ENCODE results near the gene TRAPPC12.

The TRAPPC12 gene

DNA sequence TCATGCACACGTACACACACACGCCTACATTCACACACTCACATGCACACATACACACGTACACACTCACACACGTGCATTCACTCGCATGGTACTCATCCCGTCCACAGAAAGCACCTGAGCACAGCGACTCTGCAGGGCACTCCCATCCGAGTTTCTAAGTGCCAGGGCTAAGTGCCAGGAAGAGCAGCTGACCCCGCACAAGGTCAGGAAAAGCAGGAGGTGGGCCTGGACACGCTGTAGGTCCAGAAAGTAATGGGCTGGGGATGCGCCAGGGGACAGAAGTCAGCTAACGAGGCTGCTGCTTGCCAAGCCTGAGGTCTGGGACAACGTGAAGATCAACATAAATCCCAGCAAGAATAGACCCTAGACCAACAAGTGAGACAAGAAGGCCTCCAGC lies 124.0 kb downstream of the TRAPPC12 start:
- no peak overlapping the region for H3K27ac ChIP-seq
- H4K20me1 ChIP-seq (ENCODE audit: insufficient read depth), result no peaks in the 10 kb centered on the region
- no peaks in the 10 kb centered on the region; the same call in 1 of the 2 replicates for H3K36me3 ChIP-seq (ENCODE audit: insufficient read depth)
- no peaks in the 10 kb centered on the region for H3K27me3 ChIP-seq (ENCODE audit: insufficient read depth, low read depth)
- no peak overlapping the region for H3K4me2 ChIP-seq
- H3K79me2 ChIP-seq (ENCODE audit: insufficient read depth, low read depth), result no peaks in the 10 kb centered on the region
- H3K9ac ChIP-seq, result no peak overlapping the region
- H2AFZ ChIP-seq (ENCODE audit: low read depth), result no peak overlapping the region
- H3K4me3 ChIP-seq (IDR thresholded peaks at IDR 0.05; ENCODE audit: insufficient read depth, low read depth, low read length), result no peak overlapping the region
- no peaks in the 10 kb centered on the region for H3K4me1 ChIP-seq (ENCODE audit: low read depth, poor library complexity, severe bottlenecking)
- TF ChIP-seq, protein P1, sequence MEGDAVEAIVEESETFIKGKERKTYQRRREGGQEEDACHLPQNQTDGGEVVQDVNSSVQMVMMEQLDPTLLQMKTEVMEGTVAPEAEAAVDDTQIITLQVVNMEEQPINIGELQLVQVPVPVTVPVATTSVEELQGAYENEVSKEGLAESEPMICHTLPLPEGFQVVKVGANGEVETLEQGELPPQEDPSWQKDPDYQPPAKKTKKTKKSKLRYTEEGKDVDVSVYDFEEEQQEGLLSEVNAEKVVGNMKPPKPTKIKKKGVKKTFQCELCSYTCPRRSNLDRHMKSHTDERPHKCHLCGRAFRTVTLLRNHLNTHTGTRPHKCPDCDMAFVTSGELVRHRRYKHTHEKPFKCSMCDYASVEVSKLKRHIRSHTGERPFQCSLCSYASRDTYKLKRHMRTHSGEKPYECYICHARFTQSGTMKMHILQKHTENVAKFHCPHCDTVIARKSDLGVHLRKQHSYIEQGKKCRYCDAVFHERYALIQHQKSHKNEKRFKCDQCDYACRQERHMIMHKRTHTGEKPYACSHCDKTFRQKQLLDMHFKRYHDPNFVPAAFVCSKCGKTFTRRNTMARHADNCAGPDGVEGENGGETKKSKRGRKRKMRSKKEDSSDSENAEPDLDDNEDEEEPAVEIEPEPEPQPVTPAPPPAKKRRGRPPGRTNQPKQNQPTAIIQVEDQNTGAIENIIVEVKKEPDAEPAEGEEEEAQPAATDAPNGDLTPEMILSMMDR (conservative IDR thresholded peaks at IDR 0.05; ENCODE audit: low read depth, low read length), result no peak

DNA sequence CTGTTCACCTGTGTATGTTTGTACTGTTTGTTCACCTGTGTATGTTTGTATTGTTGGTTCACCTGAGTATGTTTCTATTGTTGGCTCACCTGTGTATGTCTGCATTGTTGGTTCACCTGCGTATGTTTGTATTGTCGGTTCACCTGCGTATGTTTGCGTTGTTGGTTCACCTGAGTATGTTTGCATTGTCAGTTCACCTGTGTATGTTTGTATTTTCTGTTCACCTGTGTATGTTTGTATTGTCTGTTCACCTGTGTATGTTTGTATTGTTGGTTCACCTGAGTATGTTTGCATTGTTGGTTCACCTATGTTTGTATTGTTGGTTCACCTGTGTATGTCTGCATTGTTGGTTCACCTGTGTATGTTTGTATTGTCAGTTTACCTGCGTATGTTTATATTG lies 125.2 kb downstream of the TRAPPC12 start:
- TF ChIP-seq, protein P1 (conservative IDR thresholded peaks at IDR 0.05; ENCODE audit: low read depth, low read length), result no peak
- H3K4me1 ChIP-seq (ENCODE audit: low read depth, poor library complexity, severe bottlenecking), result no peaks in the 10 kb centered on the region
- H3K27me3 ChIP-seq (ENCODE audit: insufficient read depth, low read depth), result no peaks in the 10 kb centered on the region
- no peak overlapping the region for H3K4me2 ChIP-seq
- no peaks in the 10 kb centered on the region for H3K79me2 ChIP-seq (ENCODE audit: insufficient read depth, low read depth)
- H3K9ac ChIP-seq, result no peak overlapping the region
- no peak overlapping the region for H3K27ac ChIP-seq
- H3K4me3 ChIP-seq (IDR thresholded peaks at IDR 0.05; ENCODE audit: insufficient read depth, low read depth, low read length), result no peak overlapping the region
- H3K36me3 ChIP-seq (ENCODE audit: insufficient read depth), result no peaks in the 10 kb centered on the region; the same call in none of the 2 replicates
- H4K20me1 ChIP-seq (ENCODE audit: insufficient read depth), result no peaks in the 10 kb centered on the region
- no peak overlapping the region for H2AFZ ChIP-seq (ENCODE audit: low read depth)

DNA sequence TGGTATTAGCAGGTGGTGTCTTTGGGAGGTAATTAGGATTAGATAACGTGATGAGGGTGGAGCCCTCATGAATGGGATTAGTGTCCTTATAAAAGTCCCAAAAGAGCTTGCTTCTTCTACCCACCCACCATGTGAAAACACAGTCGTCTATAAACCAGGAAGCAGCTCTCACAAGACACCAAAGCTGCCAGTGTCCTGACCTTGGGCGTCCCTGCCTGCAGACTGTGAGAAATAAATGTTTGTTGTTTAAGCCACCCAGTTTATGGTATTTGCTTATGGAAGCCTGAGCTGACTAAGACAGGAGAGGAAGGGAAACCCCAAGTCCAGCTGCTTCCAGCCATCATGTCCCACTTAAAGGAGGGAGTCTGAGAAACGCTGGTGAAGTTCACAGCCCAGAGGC lies 126.3 kb downstream of the TRAPPC12 start:
- Histone ChIP-seq H3K4me2 (no peak overlapping the region), H3K27ac (no peak overlapping the region), H3K27me3 (ENCODE audit: insufficient read depth, low read depth) (no peaks in the 10 kb centered on the region), H2AFZ (ENCODE audit: low read depth) (no peak overlapping the region), H3K36me3 (ENCODE audit: insufficient read depth) (no peaks in the 10 kb centered on the region; the same call in none of the 2 replicates), H3K79me2 (ENCODE audit: insufficient read depth, low read depth) (no peaks in the 10 kb centered on the region), H3K9ac (no peak overlapping the region), H4K20me1 (ENCODE audit: insufficient read depth) (no peaks in the 10 kb centered on the region), H3K4me3 (IDR thresholded peaks at IDR 0.05; ENCODE audit: insufficient read depth, low read depth, low read length) (no peak overlapping the region), H3K4me1 (ENCODE audit: low read depth, poor library complexity, severe bottlenecking) (no peaks in the 10 kb centered on the region)
- TF ChIP-seq, protein P1 (conservative IDR thresholded peaks at IDR 0.05; ENCODE audit: low read depth, low read length), result no peak

DNA sequence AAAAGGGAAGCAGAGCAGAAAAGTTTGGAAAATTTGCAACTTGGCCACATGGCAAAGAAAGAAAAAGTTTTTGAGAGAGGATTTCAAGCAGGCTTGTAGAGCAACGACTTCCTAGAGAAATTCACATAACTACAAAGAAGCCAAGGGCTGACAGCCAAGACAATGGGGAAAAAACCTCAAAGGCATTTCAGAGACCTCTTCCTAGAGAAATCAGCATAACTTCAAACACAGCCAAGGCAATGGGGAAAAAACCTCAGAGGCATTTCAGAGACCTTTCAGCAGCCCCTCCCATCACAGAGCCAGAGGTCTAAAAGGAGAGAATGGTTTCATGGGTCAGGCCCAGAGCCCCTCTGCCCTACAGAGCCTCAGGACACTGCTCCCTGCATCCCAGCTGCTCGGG lies 132.6 kb downstream of the TRAPPC12 start:
- no peak overlapping the region for H3K9ac ChIP-seq
- no peaks in the 10 kb centered on the region for H3K4me1 ChIP-seq (ENCODE audit: low read depth, poor library complexity, severe bottlenecking)
- H4K20me1 ChIP-seq (ENCODE audit: insufficient read depth), result no peaks in the 10 kb centered on the region
- H3K27me3 ChIP-seq (ENCODE audit: insufficient read depth, low read depth), result no peaks in the 10 kb centered on the region
- no peak overlapping the region for H3K4me3 ChIP-seq (IDR thresholded peaks at IDR 0.05; ENCODE audit: insufficient read depth, low read depth, low read length)
- no peak overlapping the region for H3K27ac ChIP-seq
- H3K4me2 ChIP-seq, result no peak overlapping the region
- no peak overlapping the region for H2AFZ ChIP-seq (ENCODE audit: low read depth)
- H3K36me3 ChIP-seq (ENCODE audit: insufficient read depth), result no peaks in the 10 kb centered on the region; the same call in none of the 2 replicates
- TF ChIP-seq, protein P1 (conservative IDR thresholded peaks at IDR 0.05; ENCODE audit: low read depth, low read length), result no peak
- peaks cover 3% of the 10 kb centered on the region; the same call in 1 of the 2 replicates for H3K79me2 ChIP-seq (ENCODE audit: insufficient read depth, low read depth)
